ENCODE results near the gene BAZ2A. TPM values are rescaled to one million over a fixed set of nuclear protein-coding genes. Genes with fewer than 3 reads are reported as not detected.

Gene BAZ2A
- total RNA-seq, 1 experiment from 2014 or later = 106 TPM

DNA sequence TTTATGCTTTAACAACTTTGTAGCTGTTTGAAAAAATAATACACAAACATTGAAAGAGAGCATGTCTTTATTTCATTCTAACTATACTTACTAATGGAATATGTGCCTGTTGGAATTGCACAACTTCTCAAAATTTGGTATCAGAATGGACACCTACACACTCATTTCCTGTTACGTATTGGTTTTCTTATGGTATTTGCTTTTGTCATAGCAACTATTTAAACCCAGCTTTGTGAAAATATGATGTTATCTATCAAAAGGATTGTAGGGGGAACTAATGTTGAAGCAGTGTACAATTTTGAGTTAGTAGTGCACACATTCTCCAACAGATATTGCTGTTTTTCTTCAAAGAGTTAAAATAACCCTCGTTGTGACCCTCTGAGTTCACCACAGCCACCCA is 55.9 kb downstream of the BAZ2A start:
- Histone ChIP-seq H3K9me3 (ENCODE audit: control insufficient read depth in 1 of 2, insufficient read depth in 1 of 2, low read depth in 1 of 2, low read length in 2 of 2) (no peaks in the 10 kb centered on the region), H3K4me1 (ENCODE audit: control insufficient read depth in 1 of 2, insufficient read depth in 2 of 2, low read length in 2 of 2) (peaks cover 0 to 3% of the 10 kb centered on the region in 2 experiments; a peak in 1 of 4 replicates), H3K79me2 (ENCODE audit: insufficient read depth, low read length) (no peaks in the 10 kb centered on the region), H4K20me1 (ENCODE audit: insufficient read depth) (no peaks in the 10 kb centered on the region), H3K9me2 (ENCODE audit: insufficient read depth) (no peaks in the 10 kb centered on the region), H3K9ac (ENCODE audit: low read length) (no peak overlapping the region), H3K27ac (ENCODE audit: low read depth, low read length) (no peak overlapping the region), H3K36me3 (ENCODE audit: control insufficient read depth in 1 of 2, insufficient read depth in 2 of 2, low read length in 2 of 2) (0 out of 4 replicates have a peak, but pooled peaks cover 3 to 15% of the 10 kb centered on the region in 2 experiments), H3K4me2 (ENCODE audit: low read length) (no peak overlapping the region), H3K27me3 (ENCODE audit: insufficient read depth, low read length) (no peaks in the 10 kb centered on the region), H3K4me3 (replicated peaks in 1 of 2; ENCODE audit: low read depth in 1 of 2, low read length in 2 of 2) (no peak overlapping the region), H2AFZ (ENCODE audit: low read depth, low read length, poor library complexity, severe bottlenecking) (no peak overlapping the region)
- RAD21 ChIA-PET (ENCODE audit: low non-redundant PET in 1 of 2, low total read pairs in 2 of 2, uncharacterized antibody in 2 of 2, unreplicated experiment in 2 of 2) = no interaction called here
- intact Hi-C loops (cut with micrococcal nuclease) = loop anchor here (5.0 kb wide), 1 partner anchor 382 kb away; no protein-coding TSS in a partner anchor
- CTCF ChIA-PET = interaction anchor here (0.9 to 1.6 kb wide), 2 partner anchors 61 to 68 kb away, joined by 3 to 23 read pairs; no protein-coding TSS in a partner anchor
- ATAC-seq = no peak
- BruUV-seq (replicated peaks) = no TSS peak
- TF ChIP-seq SP1 (IDR thresholded peaks at IDR 0.05; ENCODE audit: low read depth) = no peak
- no peak for TF ChIP-seq MAX (IDR thresholded peaks at IDR 0.05)
- TF ChIP-seq, protein P1, sequence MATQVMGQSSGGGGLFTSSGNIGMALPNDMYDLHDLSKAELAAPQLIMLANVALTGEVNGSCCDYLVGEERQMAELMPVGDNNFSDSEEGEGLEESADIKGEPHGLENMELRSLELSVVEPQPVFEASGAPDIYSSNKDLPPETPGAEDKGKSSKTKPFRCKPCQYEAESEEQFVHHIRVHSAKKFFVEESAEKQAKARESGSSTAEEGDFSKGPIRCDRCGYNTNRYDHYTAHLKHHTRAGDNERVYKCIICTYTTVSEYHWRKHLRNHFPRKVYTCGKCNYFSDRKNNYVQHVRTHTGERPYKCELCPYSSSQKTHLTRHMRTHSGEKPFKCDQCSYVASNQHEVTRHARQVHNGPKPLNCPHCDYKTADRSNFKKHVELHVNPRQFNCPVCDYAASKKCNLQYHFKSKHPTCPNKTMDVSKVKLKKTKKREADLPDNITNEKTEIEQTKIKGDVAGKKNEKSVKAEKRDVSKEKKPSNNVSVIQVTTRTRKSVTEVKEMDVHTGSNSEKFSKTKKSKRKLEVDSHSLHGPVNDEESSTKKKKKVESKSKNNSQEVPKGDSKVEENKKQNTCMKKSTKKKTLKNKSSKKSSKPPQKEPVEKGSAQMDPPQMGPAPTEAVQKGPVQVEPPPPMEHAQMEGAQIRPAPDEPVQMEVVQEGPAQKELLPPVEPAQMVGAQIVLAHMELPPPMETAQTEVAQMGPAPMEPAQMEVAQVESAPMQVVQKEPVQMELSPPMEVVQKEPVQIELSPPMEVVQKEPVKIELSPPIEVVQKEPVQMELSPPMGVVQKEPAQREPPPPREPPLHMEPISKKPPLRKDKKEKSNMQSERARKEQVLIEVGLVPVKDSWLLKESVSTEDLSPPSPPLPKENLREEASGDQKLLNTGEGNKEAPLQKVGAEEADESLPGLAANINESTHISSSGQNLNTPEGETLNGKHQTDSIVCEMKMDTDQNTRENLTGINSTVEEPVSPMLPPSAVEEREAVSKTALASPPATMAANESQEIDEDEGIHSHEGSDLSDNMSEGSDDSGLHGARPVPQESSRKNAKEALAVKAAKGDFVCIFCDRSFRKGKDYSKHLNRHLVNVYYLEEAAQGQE (IDR thresholded peaks at IDR 0.05; ENCODE audit: low read depth) = no peak
- no peak for TF ChIP-seq POLR2A (IDR thresholded peaks at IDR 0.05; ENCODE audit: borderline replicate concordance, extremely low read depth, insufficient read depth, insufficient read length)
- TF ChIP-seq CBX3 (IDR thresholded peaks at IDR 0.05; ENCODE audit: low read depth) = no peak
- no peak for TF ChIP-seq ELF1 (IDR thresholded peaks at IDR 0.05; ENCODE audit: borderline replicate concordance, low read depth)
- no peak for DNase-seq (ENCODE audit: low read depth, low spot score)
- POLR2A ChIA-PET = no interaction called here
